Left hindlimb (tissue), 1 donor: Measurements from ENCODE around the gene IFIT1B.

ENCODE experiments used
- DNase-seq: peaks from one replicate; pipeline ENCODE4 v3.0.0-alpha.2; 2018

IFIT1B gene

GRCh38 chr10:89350631-89351315 lies 27.1 kb upstream of the IFIT1B start:
- DNase-seq: peak; percentile 57

- no peak for DNase-seq
Measured at GRCh38 chr10:89351412-89351779, 26.5 kb upstream of the IFIT1B start.

- DNase-seq: peak; percentile 75
Measured at GRCh38 chr10:89351780-89352597, 25.9 kb upstream of the IFIT1B start.

- no peak for DNase-seq
Measured at GRCh38 chr10:89352802-89353201, 25.1 kb upstream of the IFIT1B start.

- DNase-seq: no peak
Measured at GRCh38 chr10:89355394-89355931, 22.4 kb upstream of the IFIT1B start.

- no peak for DNase-seq
Measured at GRCh38 chr10:89357096-89357495, 20.8 kb upstream of the IFIT1B start.

GRCh38 chr10:89357975-89358374 lies 19.9 kb upstream of the IFIT1B start:
- DNase-seq: no peak

GRCh38 chr10:89360157-89360556 lies 17.7 kb upstream of the IFIT1B start:
- no peak for DNase-seq

- DNase-seq: no peak
Measured at GRCh38 chr10:89362929-89363328, 14.9 kb upstream of the IFIT1B start.

GRCh38 chr10:89363729-89364442 lies 14.0 kb upstream of the IFIT1B start:
- DNase-seq: no peak

- DNase-seq: no peak
Measured at GRCh38 chr10:89364531-89364930, 13.3 kb upstream of the IFIT1B start.

GRCh38 chr10:89367529-89367928 lies 10.3 kb upstream of the IFIT1B start:
- DNase-seq: no peak

- no peak for DNase-seq
Measured at GRCh38 chr10:89368129-89368528, 9.7 kb upstream of the IFIT1B start.

GRCh38 chr10:89369156-89370105 lies 8.4 kb upstream of the IFIT1B start:
- DNase-seq: peak; percentile 74

GRCh38 chr10:89371079-89371478 lies 6.8 kb upstream of the IFIT1B start:
- DNase-seq: no peak

GRCh38 chr10:89371987-89372386 lies 5.9 kb upstream of the IFIT1B start:
- DNase-seq: no peak

- peak; percentile 79 for DNase-seq
Measured at GRCh38 chr10:89373916-89374711, 3.7 kb upstream of the IFIT1B start.

GRCh38 chr10:89374713-89375141 lies 3.1 kb upstream of the IFIT1B start:
- no peak for DNase-seq

- no peak for DNase-seq
Measured at GRCh38 chr10:89379103-89379502, 1.2 kb downstream of the IFIT1B start.

GRCh38 chr10:89382757-89383156 lies 4.9 kb downstream of the IFIT1B start:
- DNase-seq: no peak
